ENCODE measurements around the gene ASPSCR1.

Gene ASPSCR1

GRCh38 chr17:82051776-82052637 lies 74.6 kb downstream of the ASPSCR1 start, which contains the start of the genes GPS1 and RFNG:
Gene GPS1 (plus strand): TSS chr17:82051898. CDS start chr17:82051932, 34 bp downstream.
Gene RFNG (minus strand): TSS chr17:82051811. CDS start chr17:82051766, 45 bp downstream.
- FAIRE-seq (no peak), DNase-seq (ENCODE audit: low spot score) (peak; percentile 29)

GRCh38 chr17:82052638-82053059 lies 75.2 kb downstream of the ASPSCR1 start:
- FAIRE-seq: no peak

GRCh38 chr17:82053130-82053529 lies 75.7 kb downstream of the ASPSCR1 start:
- FAIRE-seq (no peak), DNase-seq (ENCODE audit: low spot score) (no peak)

More at GRCh38 chr17:82052638-82053059, 75.2 kb downstream of the ASPSCR1 start:
- DNase-seq (ENCODE audit: low spot score): no peak

- DNase-seq (ENCODE audit: low spot score): no peak
These were observed 76.3 kb downstream of the ASPSCR1 start for GRCh38 chr17:82053556-82054263.

GRCh38 chr17:82054351-82055022 lies 77.1 kb downstream of the ASPSCR1 start:
- FAIRE-seq: no peak
- no peak for DNase-seq (ENCODE audit: low spot score)

More at GRCh38 chr17:82053556-82054263, 76.3 kb downstream of the ASPSCR1 start:
- FAIRE-seq: no peak

DNA sequence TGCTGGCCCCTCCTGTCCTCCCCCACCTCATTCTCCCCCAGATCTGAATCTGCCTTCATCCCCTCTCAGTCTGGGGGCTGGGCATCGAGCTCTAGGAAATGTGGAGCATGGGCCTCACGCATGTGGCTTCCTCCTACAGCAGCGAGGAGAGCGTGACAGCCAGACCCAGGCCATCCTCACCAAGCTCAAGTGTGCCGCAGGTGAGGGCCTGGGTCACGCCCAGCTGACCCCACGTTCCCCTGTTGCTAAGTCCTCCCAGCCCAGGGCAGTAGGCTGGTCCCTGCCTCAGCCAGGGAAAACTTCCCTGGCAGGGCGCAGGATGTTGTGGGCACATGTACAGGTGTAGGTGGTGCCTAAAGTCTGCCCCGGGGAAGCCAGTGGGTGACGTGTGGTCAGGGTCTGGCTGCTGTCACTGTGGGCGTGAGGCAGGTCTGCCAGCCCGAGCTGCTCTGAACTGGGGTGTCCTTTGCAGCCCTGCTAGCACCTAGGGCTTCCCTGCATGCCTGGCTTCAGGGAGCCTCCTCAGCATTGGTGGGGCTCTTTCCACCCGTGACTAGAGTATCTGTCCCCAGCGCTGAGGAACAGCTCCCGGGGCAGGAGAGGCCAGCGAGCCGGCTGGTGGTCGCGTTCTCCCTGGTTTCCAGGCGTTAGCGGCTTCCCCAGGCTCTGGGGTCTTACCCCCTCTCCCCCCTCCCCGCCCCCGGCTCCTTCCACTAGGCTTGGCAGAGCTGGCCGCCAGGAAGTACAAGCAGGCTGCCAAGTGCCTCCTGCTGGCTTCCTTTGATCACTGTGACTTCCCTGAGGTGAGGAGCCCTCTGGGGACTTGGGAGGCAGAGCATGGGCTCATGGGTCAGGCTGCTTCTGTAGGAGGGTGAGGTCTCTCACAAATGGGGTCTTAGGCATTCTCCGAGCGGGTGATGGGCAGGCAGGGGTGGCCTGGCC lies 77.9 kb downstream of the ASPSCR1 start:
- no peak for FAIRE-seq
- no peak for DNase-seq (ENCODE audit: low spot score)

DNA sequence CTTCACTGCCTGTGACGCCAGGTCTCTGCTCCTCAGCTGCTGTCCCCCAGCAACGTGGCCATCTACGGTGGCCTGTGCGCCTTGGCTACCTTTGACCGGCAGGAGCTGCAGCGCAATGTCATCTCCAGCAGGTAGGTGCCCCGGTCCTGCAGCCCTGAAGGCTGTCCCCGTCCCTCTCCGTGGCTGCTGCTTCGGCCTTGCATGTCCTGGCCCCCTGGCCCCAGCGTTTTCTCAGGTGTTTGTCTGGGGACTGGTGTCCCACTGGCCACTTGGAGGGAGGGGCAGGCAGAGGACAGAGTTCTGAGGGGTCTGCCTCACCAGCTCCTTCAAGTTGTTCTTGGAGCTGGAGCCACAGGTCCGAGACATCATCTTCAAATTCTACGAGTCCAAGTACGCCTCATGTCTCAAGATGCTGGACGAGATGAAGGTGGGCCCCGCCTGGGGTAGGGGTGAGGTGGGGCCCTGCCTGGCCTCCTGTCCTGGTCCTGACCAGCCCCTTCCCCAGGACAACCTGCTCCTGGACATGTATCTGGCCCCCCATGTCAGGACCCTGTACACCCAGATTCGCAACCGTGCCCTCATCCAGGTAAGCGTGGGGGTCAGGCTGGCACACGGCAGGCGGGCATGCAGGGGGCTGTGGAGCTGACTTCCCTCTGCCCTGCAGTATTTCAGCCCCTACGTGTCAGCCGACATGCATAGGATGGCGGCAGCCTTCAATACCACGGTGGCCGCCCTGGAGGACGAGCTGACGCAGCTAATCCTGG lies 78.7 kb downstream of the ASPSCR1 start:
- FAIRE-seq (no peak), DNase-seq (ENCODE audit: low spot score) (no peak)

GRCh38 chr17:82056729-82057621 lies 79.5 kb downstream of the ASPSCR1 start:
- FAIRE-seq (no peak), DNase-seq (ENCODE audit: low spot score) (no peak)

- DNase-seq (ENCODE audit: low spot score) (no peak), FAIRE-seq (no peak)
These were observed 80.9 kb downstream of the ASPSCR1 start for GRCh38 chr17:82058230-82058854.

- FAIRE-seq (no peak), DNase-seq (ENCODE audit: low spot score) (no peak)
These were observed 81.4 kb downstream of the ASPSCR1 start for GRCh38 chr17:82058855-82059249.

DNA sequence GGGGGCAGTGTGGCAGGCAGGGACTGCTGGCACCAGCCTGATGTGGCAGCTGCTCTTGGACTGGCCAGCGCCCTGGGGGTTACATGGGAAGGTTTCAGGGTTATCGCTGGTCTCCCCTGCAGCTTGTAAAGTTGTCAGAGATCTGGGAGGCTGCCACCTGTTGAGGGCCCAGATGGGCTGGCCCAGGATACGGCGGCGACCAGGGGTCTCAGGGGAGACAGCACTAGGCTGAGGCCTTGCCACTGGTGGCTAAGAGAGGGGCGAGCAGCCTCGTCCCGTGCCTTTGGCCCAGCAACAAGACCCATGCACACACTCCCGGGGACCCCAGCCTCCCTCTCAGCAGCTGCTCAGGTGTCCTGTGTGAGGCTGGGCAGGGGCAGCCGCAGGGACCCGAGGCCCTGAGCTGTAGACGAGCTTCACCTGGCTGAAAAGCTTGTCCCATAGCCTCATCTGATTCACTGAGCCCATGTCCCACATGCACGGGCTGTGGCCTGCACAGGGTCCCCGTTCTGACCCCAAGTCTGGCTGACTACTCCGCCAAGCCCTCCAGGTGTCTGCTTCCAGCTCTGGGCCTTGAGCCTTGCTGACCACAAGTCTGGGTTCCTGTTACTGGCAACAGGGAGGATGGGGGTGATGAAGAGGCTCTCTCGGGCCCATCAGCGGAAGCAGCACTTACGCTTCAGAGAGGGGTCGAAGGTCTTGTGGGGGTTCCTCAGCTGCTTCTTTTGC lies 82.0 kb downstream of the ASPSCR1 start:
- no peak for FAIRE-seq
- DNase-seq (ENCODE audit: low spot score): no peak

DNA sequence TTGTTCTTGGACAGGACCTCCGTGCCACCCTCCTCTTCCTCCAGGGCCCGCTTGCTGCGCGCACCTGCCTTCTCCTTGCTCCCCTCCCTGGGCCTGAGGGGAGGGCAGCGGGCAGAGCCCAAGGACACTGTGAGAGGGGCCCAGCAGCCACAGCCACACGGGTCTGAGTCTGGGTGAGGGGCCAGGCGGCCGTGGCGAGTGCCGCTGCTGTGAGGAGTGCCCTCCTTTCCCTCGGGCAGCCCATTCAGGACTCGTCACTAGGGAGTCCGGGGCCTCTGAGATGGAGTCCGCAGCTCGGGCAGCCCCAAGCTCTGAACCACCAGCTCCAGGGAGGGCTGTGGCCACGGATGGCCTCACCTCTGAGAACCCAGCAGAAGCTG lies 82.6 kb downstream of the ASPSCR1 start:
- FAIRE-seq (no peak), DNase-seq (ENCODE audit: low spot score) (no peak)

- FAIRE-seq (no peak), DNase-seq (ENCODE audit: low spot score) (no peak)
These were observed 83.2 kb downstream of the ASPSCR1 start for GRCh38 chr17:82060614-82061013.

- DNase-seq (ENCODE audit: low spot score) (no peak), FAIRE-seq (no peak)
These were observed 83.9 kb downstream of the ASPSCR1 start for GRCh38 chr17:82061047-82061925.

- no peak for FAIRE-seq
These were observed 84.9 kb downstream of the ASPSCR1 start for GRCh38 chr17:82062076-82062983.

DNA sequence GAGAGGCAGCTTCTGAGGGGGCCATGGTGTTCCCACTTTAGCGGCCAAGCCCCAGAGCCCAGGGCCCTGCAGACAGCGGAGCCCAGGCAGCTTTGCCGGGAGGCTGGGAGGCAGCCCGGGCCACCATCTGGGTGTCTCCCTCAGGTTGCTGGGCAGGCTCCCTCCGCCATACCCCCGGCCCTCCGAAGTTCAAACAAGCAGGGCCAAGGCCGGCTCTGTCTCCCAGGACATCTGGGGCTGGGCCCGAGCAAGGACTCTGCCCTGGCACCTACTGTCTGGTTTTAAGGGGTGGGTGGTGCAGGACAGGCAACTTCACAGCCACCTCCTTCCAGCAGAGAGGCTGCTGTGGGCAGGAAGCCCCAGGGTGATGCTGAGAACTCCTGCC lies 85.5 kb downstream of the ASPSCR1 start:
- no peak for FAIRE-seq
- no peak for DNase-seq (ENCODE audit: low spot score)

More at GRCh38 chr17:82062076-82062983, 84.9 kb downstream of the ASPSCR1 start:
- no peak for DNase-seq (ENCODE audit: low spot score)
